Activated B cell treated with CpG ODN at 0.5 μM for 24 hours (primary cell): ENCODE data around the gene DGKI. TPM values are rescaled to one million over a fixed set of nuclear protein-coding genes. Genes with fewer than 3 reads are reported as not detected.

Source experiments
- ATAC-seq: fragments of 200-7000 bp; cut with Tn5 transposase; one replicate; pipeline ENCODE4 v1.10.0; 2021; ENCODE audit warnings: low read depth, mild to moderate bottlenecking, moderate library complexity
- CTCF ChIA-PET: fragments of 350-600 bp; sonication (Branson Sonifier 250); formaldehyde crosslinking; loops from one replicate; lab custom pipeline; 2021; ENCODE audit warnings: antibody characterized with exemption; lab: Charles Lee
- POLR2A ChIA-PET: fragments of 350-600 bp; sonication (Branson Sonifier 250); formaldehyde crosslinking; loops from one replicate; lab custom pipeline; 2021; ENCODE audit warnings: antibody characterized with exemption; lab: Charles Lee
- DNase-seq: peaks from one replicate; pipeline ENCODE4 v3.0.0; 2022
- H3K27ac Mint-ChIP-seq: one replicate; pipeline ENCODE4 v1.8.0; 2020; ENCODE audit warnings: mixed read lengths
- H3K27me3 Mint-ChIP-seq: one replicate; pipeline ENCODE4 v1.8.0; 2021; ENCODE audit warnings: mixed read lengths
- H3K36me3 Mint-ChIP-seq: one replicate; pipeline ENCODE4 v1.8.0; 2021; ENCODE audit warnings: low read depth, mixed read lengths
- H3K4me1 Mint-ChIP-seq: one replicate; pipeline ENCODE4 v1.8.0; 2021; ENCODE audit warnings: mixed read lengths
- H3K4me3 Mint-ChIP-seq: one replicate; pipeline ENCODE4 v1.8.0; 2020; ENCODE audit warnings: mild to moderate bottlenecking, mixed read lengths
- H3K9me3 Mint-ChIP-seq: one replicate; pipeline ENCODE4 v1.8.0; 2020; ENCODE audit warnings: mixed read lengths
- CTCF ChIP-seq: fragments of 200-600 bp; IDR thresholded peaks from one replicate; pipeline ENCODE4 v1.8.0; 2022; ENCODE audit warnings: antibody characterized with exemption, mild to moderate bottlenecking
- intact Hi-C: fragments of 100-400 bp; cut with micrococcal nuclease; formaldehyde crosslinking; loops from one replicate; pipeline ENCODE4 v1.15.1; 2024
- total RNA-seq: library from RNA; stranded (reverse); gene quantifications from 2 replicates; pipeline ENCODE4 v1.2.3, GENCODE V29; 2022

DGKI gene
- total RNA-seq, 1 donor from 2014 or later = not detected

GRCh38 chr7:137399827-137400823 lies 446.6 kb downstream of the DGKI start:
- Mint-ChIP-seq H3K9me3 (no peaks in the 10 kb centered on the region), H3K4me3 (no peak overlapping the region), H3K36me3 (no peaks in the 10 kb centered on the region), H3K27me3 (no peaks in the 10 kb centered on the region), H3K4me1 (no peaks in the 10 kb centered on the region), H3K27ac (no peak overlapping the region)
- intact Hi-C loops = no loop called here
- CTCF ChIA-PET = no interaction called here
- DNase-seq (no peak), ATAC-seq (no peak)
- no peak for TF ChIP-seq CTCF
- POLR2A ChIA-PET = no interaction called here

GRCh38 chr7:137396051-137396450 lies 450.7 kb downstream of the DGKI start:
- no peak for DNase-seq
- TF ChIP-seq CTCF = no peak
- intact Hi-C loops = no loop called here
- Mint-ChIP-seq H3K4me3 (no peak overlapping the region), H3K36me3 (no peaks in the 10 kb centered on the region), H3K9me3 (no peaks in the 10 kb centered on the region), H3K4me1 (no peaks in the 10 kb centered on the region), H3K27ac (no peak overlapping the region), H3K27me3 (no peaks in the 10 kb centered on the region)
- no peak for ATAC-seq
- ChIA-PET CTCF (no interaction called here), POLR2A (no interaction called here)

GRCh38 chr7:137395420-137395819 lies 451.4 kb downstream of the DGKI start:
- intact Hi-C loops = no loop called here
- no peak for DNase-seq
- H3K27ac Mint-ChIP-seq = no peak overlapping the region
- no peak overlapping the region for H3K4me3 Mint-ChIP-seq
- no peak for ATAC-seq
- ChIA-PET CTCF (no interaction called here), POLR2A (no interaction called here)
- no peaks in the 10 kb centered on the region for H3K4me1 Mint-ChIP-seq
- no peaks in the 10 kb centered on the region for H3K9me3 Mint-ChIP-seq
- no peaks in the 10 kb centered on the region for H3K27me3 Mint-ChIP-seq
- H3K36me3 Mint-ChIP-seq = no peaks in the 10 kb centered on the region
- no peak for TF ChIP-seq CTCF

GRCh38 chr7:137393570-137393969 lies 453.2 kb downstream of the DGKI start:
- H3K27me3 Mint-ChIP-seq = no peaks in the 10 kb centered on the region
- POLR2A ChIA-PET = no interaction called here

More at GRCh38 chr7:137393570-137393969, 453.2 kb downstream of the DGKI start:
- H3K4me1 Mint-ChIP-seq = no peaks in the 10 kb centered on the region
- no peaks in the 10 kb centered on the region for H3K36me3 Mint-ChIP-seq
- H3K9me3 Mint-ChIP-seq = no peaks in the 10 kb centered on the region
- no peak for DNase-seq
- H3K4me3 Mint-ChIP-seq = no peak overlapping the region
- H3K27ac Mint-ChIP-seq = no peak overlapping the region
- intact Hi-C loops = no loop called here
- no peak for TF ChIP-seq CTCF
- CTCF ChIA-PET = no interaction called here
- no peak for ATAC-seq
